Skin epidermis (tissue), 12 donors: ENCODE results near the gene PTGFRN.
A peak's percentile ranks its signal among the peaks of the same experiment; 100 is the strongest.
"Not testable (repeated sequence)": the region's sequence is repeated elsewhere in the genome, so short reads cannot be mapped to it uniquely, and the experiment has no call there.

Source experiments
- H3K27ac ChIP-seq, 21 experiments: fragments of 200-600 bp; sonication (generic) in 11 of 21; one replicate each; pipeline ENCODE4 v1.5.0; 2020; ENCODE audit warnings: mild to moderate bottlenecking in 3 of 21, inconsistent platforms in 2 of 21, moderate library complexity in 2 of 21
- H3K4me3 ChIP-seq, 7 experiments: fragments of 200-600 bp; sonication (generic) in 2 of 7; one replicate each; pipeline ENCODE4 v1.5.0; 2020; ENCODE audit warnings: inconsistent platforms in 2 of 7, mild to moderate bottlenecking in 2 of 7, moderate library complexity in 1 of 7

PTGFRN gene

DNA sequence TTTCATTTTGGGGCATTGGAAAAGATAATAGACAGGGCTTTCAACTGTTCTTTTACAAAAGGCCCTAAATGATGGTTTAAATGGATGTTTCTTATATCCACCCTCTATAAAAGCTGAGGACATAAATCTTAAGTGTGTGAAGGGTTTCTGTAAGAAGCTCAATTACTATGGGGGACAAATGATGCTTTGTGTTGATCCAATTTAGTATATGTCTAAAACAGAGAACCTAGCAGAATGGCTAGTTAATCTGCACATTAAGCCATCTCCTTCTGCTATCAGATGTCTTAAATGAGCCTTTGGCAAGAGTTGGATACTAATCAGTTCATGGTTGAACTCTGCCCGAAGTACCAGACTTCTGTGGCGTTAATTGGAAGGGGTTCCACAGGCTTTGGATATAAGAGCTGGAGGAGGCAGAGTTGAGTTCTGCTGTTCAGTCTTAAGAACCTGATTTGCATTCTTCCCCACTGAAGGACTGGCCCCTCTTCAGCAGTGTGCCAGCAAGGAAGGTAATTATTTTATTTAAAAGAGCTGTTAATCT is 43.1 kb downstream of the PTGFRN start:
- Histone ChIP-seq H3K27ac (no peak overlapping the region), H3K4me3 (no peak overlapping the region)

GRCh38 chr1:116954440-116954839 is 44.7 kb downstream of the PTGFRN start:
- no peak overlapping the region for H3K27ac ChIP-seq
- H3K4me3 ChIP-seq: no peak overlapping the region

DNA sequence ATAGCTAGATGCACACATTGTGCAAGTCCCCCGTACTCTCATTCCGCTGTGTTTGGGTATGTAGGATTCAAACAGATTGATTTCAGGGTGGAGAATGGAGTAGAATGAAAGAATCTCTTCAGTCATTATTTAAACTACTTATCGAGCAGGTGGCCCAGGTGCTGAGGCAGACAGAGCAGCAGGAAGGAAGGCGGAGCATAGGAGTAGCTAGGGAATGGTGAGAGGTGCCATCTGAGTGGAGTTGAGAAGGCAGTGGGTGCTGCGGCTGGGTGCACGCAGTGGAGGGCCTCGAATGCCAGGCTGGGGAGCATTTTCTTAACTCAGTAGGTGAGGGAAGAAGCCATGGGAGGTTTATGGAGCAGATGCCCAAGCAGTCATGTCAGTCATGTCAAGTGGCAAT is 46.7 kb downstream of the PTGFRN start:
- no peak overlapping the region for H3K27ac ChIP-seq
- H3K4me3 ChIP-seq: no peak overlapping the region

DNA sequence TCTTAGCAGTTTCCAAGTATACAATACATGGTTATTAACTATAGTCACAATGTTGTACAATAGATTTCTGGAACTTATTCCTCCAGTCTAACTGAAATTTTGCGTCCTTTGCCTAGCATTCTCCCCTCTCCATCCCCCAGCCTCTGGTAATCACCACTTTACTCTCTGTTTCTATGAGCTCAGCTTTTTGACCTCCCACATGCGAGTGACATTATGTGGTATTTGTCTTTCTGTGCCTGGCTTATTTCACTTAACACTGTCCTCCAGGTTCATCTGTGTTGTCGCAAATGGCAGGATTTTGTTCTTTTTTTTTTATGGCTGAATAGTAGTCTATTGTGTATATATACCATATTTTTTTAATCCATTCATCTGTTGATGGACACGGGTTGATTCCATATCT is 47.9 kb downstream of the PTGFRN start:
- Histone ChIP-seq H3K27ac (no peak overlapping the region), H3K4me3 (no peak overlapping the region)

GRCh38 chr1:116958110-116958509 is 48.4 kb downstream of the PTGFRN start:
- H3K4me3 ChIP-seq: no peak overlapping the region
- no peak overlapping the region for H3K27ac ChIP-seq

- no peak overlapping the region for H3K27ac ChIP-seq
- no peak overlapping the region for H3K4me3 ChIP-seq
Measured at GRCh38 chr1:116958977-116959376, 49.3 kb downstream of the PTGFRN start.

GRCh38 chr1:116961606-116962005 is 51.9 kb downstream of the PTGFRN start:
- Histone ChIP-seq H3K27ac (no peak overlapping the region), H3K4me3 (no peak overlapping the region)

DNA sequence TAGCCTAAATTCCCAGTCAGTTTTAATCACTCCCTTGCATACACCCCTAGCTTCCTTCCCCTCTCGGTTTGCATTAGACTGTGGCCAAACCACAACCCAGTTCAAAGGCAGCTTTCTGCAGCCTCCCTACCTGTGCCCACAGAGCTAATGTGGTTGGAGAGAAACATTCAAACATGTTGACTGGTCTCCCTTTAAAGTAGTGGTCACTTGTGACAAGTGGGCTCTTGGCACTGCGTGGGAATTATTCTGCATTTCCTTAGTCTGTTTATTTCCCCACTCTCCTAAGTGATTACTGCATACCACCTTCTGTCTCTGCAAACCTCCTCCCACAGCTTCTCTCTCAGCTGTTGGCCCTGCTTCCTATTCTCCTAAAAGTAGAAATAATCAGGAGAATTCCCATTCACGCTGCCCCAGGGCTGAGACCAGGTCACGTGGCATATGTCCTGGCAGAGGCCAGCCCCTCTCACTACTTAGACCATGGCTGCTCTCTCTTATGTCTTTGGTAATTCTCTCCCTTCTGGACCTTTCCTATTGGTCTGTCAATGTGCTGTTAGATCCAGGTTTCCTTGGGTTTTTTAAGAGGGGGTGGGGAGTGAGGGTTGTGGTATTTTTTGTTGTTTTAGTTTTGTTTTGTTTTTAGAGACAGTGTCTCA is 53.4 kb downstream of the PTGFRN start:
- H3K4me3 ChIP-seq: no peak overlapping the region
- H3K27ac ChIP-seq: no peak overlapping the region

GRCh38 chr1:116966791-116967190 is 57.1 kb downstream of the PTGFRN start:
- Histone ChIP-seq H3K27ac (peak overlapping the region in 3 of 21 experiments; percentile 23 to 36 (median 31)), H3K4me3 (no peak overlapping the region)

GRCh38 chr1:116968724-116969123 is 59.0 kb downstream of the PTGFRN start:
- no peak overlapping the region for H3K27ac ChIP-seq
- no peak overlapping the region for H3K4me3 ChIP-seq

DNA sequence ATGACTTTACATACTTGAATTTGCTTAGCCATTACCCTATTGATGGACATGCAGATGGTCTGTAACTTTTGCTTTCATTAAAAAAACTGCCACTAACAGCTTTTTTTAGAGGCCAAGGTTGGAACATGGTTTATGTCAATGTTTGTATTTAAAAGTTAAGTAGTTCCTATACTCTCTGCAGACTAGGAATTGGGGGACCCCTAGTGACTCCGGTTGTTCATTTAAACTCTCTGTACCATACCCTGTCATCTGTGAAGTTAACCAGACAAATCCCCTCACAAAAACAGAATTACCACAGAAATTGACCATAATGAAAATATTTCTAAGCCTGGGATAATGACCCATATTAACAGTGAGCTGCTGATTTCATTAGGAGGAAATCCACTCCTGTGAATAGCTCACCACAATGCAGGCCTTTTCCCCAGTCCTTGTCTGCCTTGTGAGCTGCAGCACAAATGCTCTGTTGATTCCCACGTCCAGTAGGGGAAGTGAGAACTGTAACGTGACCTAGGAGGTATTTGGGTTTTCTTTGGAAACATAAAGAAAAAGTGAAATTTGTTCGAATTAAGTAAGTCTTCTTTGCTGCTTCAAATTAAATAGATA is 61.6 kb downstream of the PTGFRN start:
- no peak overlapping the region for H3K4me3 ChIP-seq

GRCh38 chr1:116971965-116972673 is 62.4 kb downstream of the PTGFRN start:
- H3K4me3 ChIP-seq: no peak overlapping the region
- H3K27ac ChIP-seq: peak overlapping the region in 6 of 21 experiments; percentile 1 to 55 (median 32)

More for the DNA sequence above, 61.6 kb downstream of the PTGFRN start:
- peak overlapping the region in 4 of 21 experiments; percentile 1 to 55 (median 34) for H3K27ac ChIP-seq

GRCh38 chr1:116972674-116973030 is 62.9 kb downstream of the PTGFRN start:
- no peak overlapping the region for H3K27ac ChIP-seq
- no peak overlapping the region for H3K4me3 ChIP-seq

DNA sequence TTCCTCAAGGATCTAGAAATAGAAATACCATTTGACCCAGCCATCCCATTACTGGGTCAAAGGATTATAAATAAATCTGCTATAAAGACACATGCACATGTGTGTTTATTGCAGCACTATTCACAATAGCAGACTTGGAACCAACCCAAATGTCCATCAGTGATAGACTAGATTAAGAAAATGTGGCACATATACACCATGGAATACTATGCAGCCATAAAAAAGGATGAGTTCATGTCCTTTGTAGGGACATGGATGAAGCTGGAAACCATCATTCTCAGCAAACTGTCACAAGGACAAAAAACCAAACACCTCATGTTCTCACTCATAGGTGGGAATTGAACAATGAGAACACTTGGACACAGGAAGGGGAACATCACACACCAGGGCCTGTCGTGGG is 70.6 kb downstream of the PTGFRN start:
- H3K4me3 ChIP-seq, H3K27ac ChIP-seq: not testable (repeated sequence)

DNA sequence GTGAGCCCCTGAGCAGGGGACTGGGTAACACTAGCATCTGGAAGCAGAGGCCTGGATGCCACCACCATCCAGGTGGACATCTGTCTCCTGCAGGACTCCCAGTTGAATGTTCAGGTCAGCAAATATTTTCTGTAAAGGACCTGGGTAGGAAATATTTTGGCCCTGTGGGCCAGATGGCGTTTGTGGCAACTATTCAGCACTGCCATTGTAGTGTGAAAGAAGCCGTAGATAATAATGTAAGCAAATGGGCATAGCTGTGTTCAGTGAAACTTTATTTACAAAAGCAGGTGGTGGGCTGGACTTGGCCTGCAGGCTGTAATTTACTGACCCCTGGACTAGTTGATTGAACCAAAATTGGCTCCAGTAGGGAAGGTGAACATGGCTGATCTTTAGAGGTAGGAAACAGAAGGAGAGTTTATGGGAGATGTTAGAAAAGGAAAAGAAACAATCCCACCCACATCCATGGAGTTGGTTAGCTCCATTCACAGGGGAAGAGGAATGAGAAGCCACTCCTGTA is 71.9 kb downstream of the PTGFRN start:
- no peak overlapping the region for H3K27ac ChIP-seq

DNA sequence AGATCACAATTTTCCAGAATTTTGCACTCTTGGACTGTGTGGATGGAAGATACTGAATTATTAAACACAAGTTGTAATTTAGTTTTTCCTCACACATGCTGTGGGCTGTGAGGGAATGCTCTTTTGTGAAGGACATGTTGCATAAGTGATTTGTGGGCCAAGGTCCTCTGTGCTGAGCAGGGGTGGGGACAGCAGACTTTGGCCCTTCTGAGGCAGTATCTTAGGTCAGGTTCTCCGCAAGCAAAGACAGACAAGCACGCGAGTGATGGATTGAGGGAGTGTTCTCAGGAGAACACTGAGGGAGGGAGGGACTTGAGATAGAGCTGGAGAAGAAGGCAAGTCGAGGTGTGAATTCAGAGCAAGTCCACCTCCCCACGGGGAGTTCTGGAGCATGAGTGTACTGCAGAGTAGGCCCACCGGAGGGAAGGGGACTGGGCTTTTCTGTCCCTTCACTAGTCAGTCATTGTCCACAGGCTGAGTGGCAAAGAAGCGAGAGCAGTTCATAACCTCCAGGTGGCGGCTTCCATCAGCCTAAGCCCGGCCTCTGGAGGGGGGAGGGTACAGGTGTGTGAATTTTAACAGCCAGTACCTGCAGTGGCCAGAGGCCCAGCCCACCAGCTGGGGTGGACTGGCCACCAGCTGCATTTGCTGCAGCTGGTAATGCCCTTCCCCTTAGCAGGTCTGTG is 72.7 kb downstream of the PTGFRN start:
- peak overlapping the region in 1 of 21 experiments; percentile 31 for H3K27ac ChIP-seq
- H3K4me3 ChIP-seq: no peak overlapping the region

More for the DNA sequence above, 71.9 kb downstream of the PTGFRN start:
- no peak overlapping the region for H3K4me3 ChIP-seq

DNA sequence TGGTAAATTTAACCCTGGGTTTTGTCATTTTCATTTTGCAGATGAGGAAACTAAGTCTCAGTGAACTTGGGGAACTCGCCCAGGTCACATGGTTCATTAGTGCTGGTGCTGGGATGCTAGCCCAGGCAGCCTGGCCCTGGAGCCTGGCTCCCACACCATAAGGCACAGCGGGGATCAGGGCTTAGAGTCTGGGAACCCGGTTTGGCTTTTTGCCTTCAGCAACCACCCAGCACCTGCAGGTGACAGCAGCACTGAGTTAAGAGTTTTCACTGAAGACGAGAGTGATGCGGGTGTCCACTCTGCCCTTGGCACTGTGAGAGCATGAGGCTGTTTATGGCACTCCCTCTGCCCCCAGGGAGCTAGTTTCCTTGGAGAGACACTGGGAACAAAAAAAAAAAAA is 73.4 kb downstream of the PTGFRN start:
- Histone ChIP-seq H3K4me3 (no peak overlapping the region), H3K27ac (peak overlapping the region in 1 of 21 experiments; percentile 31)

DNA sequence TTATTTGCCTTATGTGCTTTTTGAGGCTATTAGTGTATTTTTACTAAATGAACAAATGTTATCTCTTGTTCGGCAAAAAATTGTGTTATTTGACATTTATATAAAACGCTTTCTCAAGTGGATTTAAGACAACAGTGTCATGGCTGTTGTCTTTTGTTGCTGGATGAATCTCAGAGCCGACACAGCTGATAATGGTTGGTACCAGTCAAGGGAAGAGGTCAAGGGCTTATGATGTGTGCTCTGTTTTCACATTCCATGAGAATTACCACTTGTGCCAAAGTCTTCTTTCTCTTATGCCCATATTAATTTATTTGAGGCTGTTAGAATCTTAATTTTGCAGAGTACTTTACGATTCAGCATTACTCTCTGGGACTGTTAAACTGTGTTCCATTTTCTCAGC is 74.0 kb downstream of the PTGFRN start:
- no peak overlapping the region for H3K4me3 ChIP-seq
- H3K27ac ChIP-seq: peak overlapping the region in 1 of 21 experiments; percentile 12

GRCh38 chr1:116984406-116985160 is 74.9 kb downstream of the PTGFRN start:
- Histone ChIP-seq H3K4me3 (no peak overlapping the region), H3K27ac (peak overlapping the region in 1 of 21 experiments; percentile 12)
